GM18868 (cell line): ENCODE results near the gene FAM186B.
"Not testable (repeated sequence)": the region's sequence is repeated elsewhere in the genome, so short reads cannot be mapped to it uniquely, and the experiment has no call there.

Source experiments
- ATAC-seq: cut with Tn5 transposase; IDR thresholded peaks from one replicate; pipeline ENCODE4 v1.9.1; 2021; ENCODE audit warnings: mild to moderate bottlenecking, moderate library complexity; ENCODE audit not compliant: unreplicated experiment

FAM186B gene, protein sequence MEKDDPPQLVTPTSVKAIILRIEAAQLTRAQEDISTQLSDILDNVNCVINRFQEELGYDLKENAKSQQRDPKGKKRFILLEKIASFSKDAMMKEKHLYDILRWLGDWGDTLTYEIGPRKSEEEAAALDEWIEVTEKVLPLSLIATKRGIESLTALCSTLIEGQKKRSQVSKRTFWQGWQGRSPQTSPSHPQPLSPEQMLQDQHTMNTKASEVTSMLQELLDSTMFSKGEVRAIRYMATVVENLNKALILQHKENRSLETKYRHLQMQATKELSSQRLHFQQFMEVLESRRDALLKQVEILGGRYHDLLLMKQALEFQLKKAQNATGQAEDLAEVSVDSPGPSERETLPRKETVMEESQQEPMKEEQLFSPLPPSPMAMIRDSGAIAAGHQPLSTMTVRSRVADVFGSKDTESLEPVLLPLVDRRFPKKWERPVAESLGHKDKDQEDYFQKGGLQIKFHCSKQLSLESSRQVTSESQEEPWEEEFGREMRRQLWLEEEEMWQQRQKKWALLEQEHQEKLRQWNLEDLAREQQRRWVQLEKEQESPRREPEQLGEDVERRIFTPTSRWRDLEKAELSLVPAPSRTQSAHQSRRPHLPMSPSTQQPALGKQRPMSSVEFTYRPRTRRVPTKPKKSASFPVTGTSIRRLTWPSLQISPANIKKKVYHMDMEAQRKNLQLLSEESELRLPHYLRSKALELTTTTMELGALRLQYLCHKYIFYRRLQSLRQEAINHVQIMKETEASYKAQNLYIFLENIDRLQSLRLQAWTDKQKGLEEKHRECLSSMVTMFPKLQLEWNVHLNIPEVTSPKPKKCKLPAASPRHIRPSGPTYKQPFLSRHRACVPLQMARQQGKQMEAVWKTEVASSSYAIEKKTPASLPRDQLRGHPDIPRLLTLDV

GRCh38 chr12:49605539-49605938 is at the start of gene FAM186B:
FAM186B (minus strand) TSS chr12:49605639; CDS start chr12:49605477, 162 bp downstream.
- ATAC-seq: not testable (repeated sequence)

- no peak for ATAC-seq
These were observed 49.3 kb upstream of the FAM186B start for GRCh38 chr12:49654715-49655114.

DNA sequence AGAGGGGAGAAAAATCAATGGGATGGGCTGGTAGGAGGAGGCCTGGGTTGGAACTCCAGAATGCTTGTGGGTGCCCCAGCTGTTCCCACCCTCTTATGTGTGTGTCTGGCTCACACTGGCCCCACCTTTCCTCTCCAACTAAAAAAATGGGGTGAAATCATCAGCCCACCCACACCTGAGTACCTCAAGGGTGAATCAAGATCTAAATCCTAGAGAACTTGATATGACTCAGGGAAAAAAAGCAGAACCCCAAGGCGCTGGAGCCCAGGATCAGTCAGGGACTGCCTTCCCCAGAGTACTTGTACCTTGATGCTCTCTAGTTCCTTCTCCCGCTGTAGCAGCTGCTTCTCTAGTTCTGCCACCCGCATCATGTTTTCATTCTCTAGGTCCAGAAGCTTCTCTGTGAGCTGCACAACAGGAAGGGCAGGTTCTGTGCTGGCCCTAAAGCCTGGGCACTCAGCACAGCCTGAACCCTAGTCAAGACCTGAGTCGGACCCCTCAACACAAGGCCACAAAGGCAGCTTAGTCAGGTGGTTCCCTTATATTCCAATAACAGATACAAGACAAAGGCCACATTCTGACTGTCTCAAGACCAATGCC is 47.6 kb upstream of the FAM186B start:
- ATAC-seq: no peak

DNA sequence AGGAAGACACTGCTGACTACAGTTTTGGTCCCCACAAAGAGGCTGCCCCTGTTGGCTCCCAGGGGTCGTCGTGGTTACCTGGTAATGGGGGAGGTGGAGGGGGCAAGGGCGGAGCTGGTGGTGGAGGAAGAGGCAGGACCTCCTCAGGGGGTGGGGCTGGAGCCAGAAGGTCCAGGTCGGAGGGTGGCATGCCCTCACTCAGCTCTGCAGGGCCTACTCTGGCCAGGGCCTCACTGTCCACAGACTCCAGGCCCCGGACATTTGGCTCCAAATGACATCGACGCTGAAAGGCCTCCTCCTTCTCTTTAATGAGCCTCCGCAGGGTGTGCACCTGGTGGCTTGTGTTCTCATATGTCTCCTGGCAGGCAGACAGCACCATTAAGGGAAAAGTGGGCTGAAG is 46.4 kb upstream of the FAM186B start:
- ATAC-seq: no peak

- no peak for ATAC-seq
These were observed 44.5 kb upstream of the FAM186B start for GRCh38 chr12:49649892-49650291.

GRCh38 chr12:49649445-49649844 is 44.0 kb upstream of the FAM186B start:
- ATAC-seq: no peak

DNA sequence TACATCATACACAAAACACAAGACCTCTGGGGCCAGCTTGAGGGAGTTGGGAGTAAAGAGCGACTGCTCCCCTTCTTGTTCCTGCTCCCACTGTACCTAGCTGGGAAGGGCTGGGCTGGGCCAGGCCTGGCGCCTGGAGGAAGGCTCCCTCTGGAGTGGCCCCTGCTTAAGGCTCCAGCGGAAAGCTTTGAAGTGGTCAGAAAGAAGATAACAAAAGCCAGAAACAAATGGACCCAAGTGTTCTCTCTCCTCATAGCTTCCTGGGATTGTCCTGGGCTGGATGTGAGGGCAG is 43.2 kb upstream of the FAM186B start:
- no peak for ATAC-seq

DNA sequence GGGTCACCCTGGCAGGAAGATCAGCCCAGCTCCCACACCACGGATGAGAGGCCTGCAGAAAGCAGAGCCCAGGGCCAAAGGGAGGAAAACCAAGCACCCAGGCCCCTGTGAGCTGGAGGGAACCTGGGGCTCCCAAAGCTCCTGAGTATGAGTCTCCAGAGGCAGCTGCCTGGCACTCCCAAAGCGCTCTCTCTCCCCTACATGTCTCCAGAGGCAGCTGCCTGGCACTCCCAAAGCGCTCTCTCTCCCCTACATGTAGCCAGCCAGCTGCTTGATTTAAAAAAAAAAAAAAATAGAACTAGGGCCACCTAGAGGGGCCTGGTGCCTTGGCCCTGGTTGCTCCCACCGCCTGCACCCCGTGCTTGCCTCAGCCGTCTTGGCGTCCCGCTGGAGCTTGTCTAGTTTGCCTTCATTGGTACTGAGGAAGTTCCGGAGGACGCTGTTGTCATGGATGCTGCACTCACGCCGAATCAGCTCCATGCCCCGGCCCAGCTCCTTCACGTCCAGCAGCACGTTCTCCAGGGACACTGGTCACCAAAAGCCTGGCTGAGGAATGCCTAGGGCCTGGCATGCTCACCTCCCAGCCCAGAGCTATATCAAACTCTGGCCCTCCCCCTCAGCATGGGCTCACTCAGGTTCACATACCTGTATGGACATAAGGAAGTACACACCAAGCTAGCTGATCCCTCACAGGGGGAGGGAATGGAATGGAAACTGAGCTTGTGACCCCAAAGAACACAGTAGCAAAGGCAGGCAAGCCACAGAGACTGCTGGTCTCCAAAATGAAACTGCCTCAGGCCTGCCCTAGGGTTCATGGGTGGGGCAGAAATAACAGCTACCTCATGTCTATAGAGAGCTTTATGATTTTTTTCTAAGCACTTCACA is 42.6 kb upstream of the FAM186B start:
- no peak for ATAC-seq

DNA sequence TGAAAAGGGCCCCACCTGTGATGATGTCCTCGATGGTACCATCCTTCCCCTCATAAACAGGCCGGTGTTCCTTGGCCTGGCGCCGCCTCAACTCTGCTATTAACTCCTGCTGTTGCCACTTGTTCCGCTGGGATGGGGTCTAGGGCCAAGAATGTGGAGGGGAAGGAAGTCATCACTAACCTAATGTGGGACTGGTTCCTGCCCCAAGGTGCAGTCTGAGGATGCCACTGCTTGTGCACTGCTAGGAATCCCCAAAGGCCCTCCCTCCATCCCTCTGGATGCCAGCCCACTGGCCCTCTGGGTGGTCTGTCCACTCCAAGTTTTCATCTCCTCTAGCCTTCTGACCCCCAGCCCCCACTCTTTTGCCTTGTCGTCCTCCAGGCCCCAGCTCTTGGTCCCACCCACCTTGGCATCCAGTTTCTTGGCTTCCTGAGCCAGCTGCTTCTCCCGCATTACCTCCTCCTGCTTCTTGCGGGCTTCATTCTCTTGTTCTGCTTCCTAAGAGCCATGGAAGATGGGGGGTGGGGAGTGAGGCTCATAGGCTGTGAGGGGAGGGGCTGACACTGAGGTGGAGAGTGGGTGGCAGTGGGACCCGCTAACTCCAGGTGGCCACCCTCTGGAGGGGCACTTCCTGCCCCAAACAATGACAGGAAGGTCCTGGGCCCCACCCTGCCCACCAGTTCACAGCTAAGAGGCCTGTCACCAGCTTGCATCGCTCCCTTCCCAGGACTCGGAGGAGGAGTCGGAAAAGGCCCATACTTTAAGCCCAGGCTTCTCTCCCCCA is 41.6 kb upstream of the FAM186B start:
- no peak for ATAC-seq

GRCh38 chr12:49646331-49646830 is 40.9 kb upstream of the FAM186B start:
- ATAC-seq: no peak

DNA sequence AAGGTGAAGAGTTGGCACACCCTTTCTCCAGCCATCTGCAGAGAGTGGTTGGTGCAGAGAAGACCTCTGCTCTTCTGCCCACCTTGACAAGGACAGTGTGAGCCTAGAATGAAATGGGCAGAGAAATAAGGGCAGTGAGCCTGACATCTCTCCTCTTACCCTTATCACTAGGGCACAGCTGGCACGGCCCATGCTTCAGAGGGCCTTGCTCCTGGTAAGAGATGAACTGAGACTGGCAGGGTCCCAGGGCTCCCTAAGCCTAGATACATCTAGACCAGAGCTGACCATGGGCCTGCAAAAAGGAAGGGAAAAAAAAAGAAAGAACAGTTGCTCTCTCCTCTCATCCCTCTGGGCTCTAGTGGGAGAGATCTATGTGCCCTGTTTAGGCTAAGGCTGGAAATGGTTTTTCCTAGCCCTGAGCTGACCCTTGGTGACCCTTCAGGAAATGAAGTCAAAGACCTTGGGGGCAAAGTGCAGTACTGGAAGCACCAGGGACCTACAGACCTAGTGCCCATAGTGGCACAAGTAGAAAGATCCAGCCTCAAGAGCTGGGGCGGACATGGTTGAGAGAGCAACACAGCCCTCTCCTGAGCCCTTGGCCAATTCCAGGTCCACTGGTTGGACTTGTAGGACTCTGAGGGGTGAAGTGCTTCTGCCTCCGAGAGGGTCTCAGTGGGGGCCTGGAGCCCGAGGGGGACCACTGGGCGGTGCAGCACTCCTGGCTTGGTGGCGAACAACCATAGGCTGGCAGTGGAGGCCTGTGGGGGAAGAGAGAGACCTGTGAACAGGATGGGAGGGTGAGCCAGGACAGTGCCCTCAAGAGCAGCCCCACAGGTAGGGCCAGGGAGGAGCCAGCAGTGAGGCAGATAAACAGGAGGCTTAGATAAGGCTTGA is 40.0 kb upstream of the FAM186B start:
- no peak for ATAC-seq

- no peak for ATAC-seq
These were observed 39.2 kb upstream of the FAM186B start for GRCh38 chr12:49644620-49644994.

GRCh38 chr12:49643961-49644619 is 38.7 kb upstream of the FAM186B start:
- no peak for ATAC-seq

DNA sequence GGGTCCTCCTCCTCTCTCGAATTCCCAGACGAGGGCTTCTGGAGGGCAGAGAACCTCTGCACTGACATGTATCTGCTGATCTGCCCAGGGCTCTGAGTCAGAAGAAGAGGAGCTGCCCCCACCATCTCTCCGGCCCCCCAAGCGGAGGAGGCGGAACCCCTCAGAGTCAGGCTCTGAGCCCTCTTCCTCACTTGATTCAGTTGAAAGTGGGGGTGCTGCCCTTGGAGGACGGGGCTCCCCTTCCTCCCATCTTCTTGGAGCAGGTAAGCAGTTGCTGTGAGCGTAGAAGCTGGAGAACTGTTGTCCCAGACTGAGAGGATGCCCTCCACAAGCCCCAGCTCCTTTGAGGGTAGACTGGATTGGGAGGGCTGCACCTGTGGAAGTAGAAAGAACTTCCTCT is 37.7 kb upstream of the FAM186B start:
- ATAC-seq: no peak

DNA sequence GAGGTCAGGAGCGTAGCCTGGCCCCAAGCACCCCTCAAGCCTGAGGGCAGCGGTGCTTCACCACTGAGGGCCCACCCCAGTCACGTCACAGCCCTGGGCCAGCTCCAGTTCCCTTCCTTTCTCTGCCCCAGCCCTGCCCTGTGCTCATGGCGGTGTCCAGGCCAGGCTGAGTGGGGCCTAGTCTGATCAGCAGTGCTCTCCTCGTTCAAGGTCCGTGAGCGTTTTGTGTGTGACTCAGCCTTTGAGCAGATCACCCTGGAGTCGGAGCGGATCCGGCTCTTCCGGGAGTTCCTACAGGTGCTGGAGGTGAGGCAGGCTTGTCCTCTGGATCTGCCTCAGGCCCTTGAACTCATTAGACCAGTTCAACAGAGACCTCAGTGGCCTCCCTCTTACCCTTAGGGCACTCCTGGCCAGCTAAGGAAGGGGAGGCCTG is 36.9 kb upstream of the FAM186B start:
- no peak for ATAC-seq

DNA sequence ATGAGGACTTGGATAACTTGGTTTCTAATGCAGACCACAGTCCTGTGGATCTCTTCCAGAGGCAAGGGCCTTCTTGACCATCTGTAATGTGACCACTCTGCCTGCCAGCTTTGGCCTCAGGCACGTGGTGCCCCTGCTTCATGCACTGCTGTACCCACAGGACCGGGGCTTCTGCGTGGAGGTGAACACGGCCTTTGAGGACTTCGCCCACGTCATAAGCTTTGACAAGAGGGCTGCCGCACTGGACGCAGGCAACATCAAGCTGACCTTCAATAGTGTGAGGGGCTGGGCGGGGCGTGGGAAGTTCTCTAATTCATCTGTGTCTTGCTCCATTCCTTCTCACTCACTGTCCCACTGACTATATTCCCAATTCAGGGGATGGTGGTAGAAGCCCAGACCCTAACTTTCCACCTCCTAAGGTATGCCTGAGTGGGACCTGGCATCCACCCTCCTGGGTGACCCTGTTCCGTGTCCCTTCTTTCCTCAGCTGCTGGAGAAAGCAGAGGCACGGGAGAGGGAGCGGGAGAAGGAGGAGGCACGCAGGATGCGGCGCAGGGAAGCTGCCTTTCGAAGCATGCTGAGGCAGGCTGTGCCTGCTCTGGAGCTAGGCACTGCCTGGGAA is 36.4 kb upstream of the FAM186B start:
- no peak for ATAC-seq

GRCh38 chr12:49636979-49637755 is 31.7 kb upstream of the FAM186B start:
- peak; percentile 77 for ATAC-seq
